Measurements from ENCODE around the gene MEDAG. TPM values are rescaled to one million over a fixed set of nuclear protein-coding genes. Genes with fewer than 3 reads are reported as not detected.

Gene MEDAG
- total RNA-seq, 1 experiment from 2014 or later: 0.67 TPM

- intact Hi-C loops (cut with micrococcal nuclease; ENCODE audit: unreplicated experiment): no loop called here
- no peak for DNase-seq (ENCODE audit: low read depth, low spot score)
- no peak for TF ChIP-seq CTCF (IDR thresholded peaks at IDR 0.05)
- TF ChIP-seq SIN3A (IDR thresholded peaks at IDR 0.05; ENCODE audit: borderline replicate concordance, insufficient read depth, low read depth, low read length): no peak
- TF ChIP-seq TCF7L2 (IDR thresholded peaks at IDR 0.05; ENCODE audit: low read depth, low read length): no peak
- no peak for TF ChIP-seq POLR2AphosphoS5 (IDR thresholded peaks at IDR 0.05; ENCODE audit: low read depth, low read length)
- no peak for TF ChIP-seq REST (IDR thresholded peaks at IDR 0.05; ENCODE audit: insufficient read depth in 1 of 2, low read depth in 2 of 2, low read length in 1 of 2)
Observed at GRCh38 chr13:30972888-30973377, 66.9 kb downstream of the MEDAG start.

GRCh38 chr13:30974350-30974749 is 68.3 kb downstream of the MEDAG start:
- ChIA-PET POLR2A (no interaction called here), CTCF (no interaction called here)
- DNase-seq (ENCODE audit: low read depth, low spot score) (no peak), ATAC-seq (no peak)
- Histone ChIP-seq H3K4me1 (ENCODE audit: control insufficient read depth, insufficient read depth, low read length) (no peaks in the 10 kb centered on the region), H3K36me3 (ENCODE audit: control insufficient read depth, insufficient read depth, low read length) (no peaks in the 10 kb centered on the region), H3K9me3 (ENCODE audit: control insufficient read depth, insufficient read depth, low read depth, low read length) (no peaks in the 10 kb centered on the region), H3K4me3 (ENCODE audit: low read depth in 2 of 2, low read length in 2 of 2) (no peak overlapping the region), H3K27me3 (ENCODE audit: control insufficient read depth, insufficient read depth, low read length) (no peaks in the 10 kb centered on the region), H3K27ac (ENCODE audit: low read length) (no peak overlapping the region)
- no TSS peak for BruUV-seq (replicated peaks)
- in situ Hi-C loops (cut with HindIII; ENCODE audit: low pct_unique_long_range_greater_than_20kb, low sequenced_read_pairs) (no loop called here), intact Hi-C loops (cut with micrococcal nuclease; ENCODE audit: unreplicated experiment) (no loop called here)
- TF ChIP-seq TCF7L2 (IDR thresholded peaks at IDR 0.05; ENCODE audit: low read depth, low read length) (no peak), REST (IDR thresholded peaks at IDR 0.05; ENCODE audit: insufficient read depth in 1 of 2, low read depth in 2 of 2, low read length in 1 of 2) (no peak), SIN3A (IDR thresholded peaks at IDR 0.05; ENCODE audit: borderline replicate concordance, insufficient read depth, low read depth, low read length) (no peak), POLR2AphosphoS5 (IDR thresholded peaks at IDR 0.05; ENCODE audit: low read depth, low read length) (no peak), CTCF (IDR thresholded peaks at IDR 0.05) (no peak)

More at GRCh38 chr13:30972888-30973377, 66.9 kb downstream of the MEDAG start:
- CTCF ChIA-PET: no interaction called here
- in situ Hi-C loops (cut with HindIII; ENCODE audit: low pct_unique_long_range_greater_than_20kb, low sequenced_read_pairs): no loop called here
- no peak overlapping the region for H3K4me3 ChIP-seq (ENCODE audit: low read depth in 2 of 2, low read length in 2 of 2)
- no peaks in the 10 kb centered on the region for H3K36me3 ChIP-seq (ENCODE audit: control insufficient read depth, insufficient read depth, low read length)
- POLR2A ChIA-PET: no interaction called here
- no peaks in the 10 kb centered on the region for H3K27me3 ChIP-seq (ENCODE audit: control insufficient read depth, insufficient read depth, low read length)
- no peaks in the 10 kb centered on the region for H3K9me3 ChIP-seq (ENCODE audit: control insufficient read depth, insufficient read depth, low read depth, low read length)
- ATAC-seq: no peak
- no peaks in the 10 kb centered on the region for H3K4me1 ChIP-seq (ENCODE audit: control insufficient read depth, insufficient read depth, low read length)
- no peak overlapping the region for H3K27ac ChIP-seq (ENCODE audit: low read length)
- no TSS peak for BruUV-seq (replicated peaks)

Measured in Panc1 (cell line).